Tibial nerve (tissue), 4 donors: ENCODE measurements around the gene IMPG2. TPM values are rescaled to one million over a fixed set of nuclear protein-coding genes. Genes with fewer than 3 reads are reported as not detected.

ENCODE experiments used
- DNase-seq, 2 donors: peaks; one replicate each; pipeline ENCODE4 v3.0.0-alpha.2; 2019; ENCODE audit warnings: low spot score in 2 of 2
- H3K27ac ChIP-seq, 4 donors: fragments of 200-600 bp; sonication (generic) in 3 of 4; one replicate each; pipeline ENCODE4 v1.5.1; 2017 to 2019; ENCODE audit warnings: mild to moderate bottlenecking in 1 of 4
- H3K27me3 ChIP-seq, 2 donors: fragments of 200-600 bp; sonication (generic) in 1 of 2; one replicate each; pipeline versions ENCODE4 v1.5.1 to v1.6.0; 2017 to 2019
- H3K36me3 ChIP-seq, 3 donors: fragments of 200-600 bp; sonication (generic); one replicate each; pipeline ENCODE4 v1.5.1; 2018 to 2019
- H3K4me1 ChIP-seq, 4 donors: fragments of 200-600 bp; sonication (generic) in 3 of 4; one replicate each; pipeline ENCODE4 v1.5.1; 2017 to 2019
- H3K4me3 ChIP-seq, 4 donors: fragments of 200-600 bp; sonication (generic) in 3 of 4; one replicate each; pipeline ENCODE4 v1.5.1; 2017 to 2019; ENCODE audit warnings: mild to moderate bottlenecking in 1 of 4, moderate library complexity in 1 of 4
- H3K9me3 ChIP-seq, 4 donors: fragments of 200-600 bp; sonication (generic) in 3 of 4; one replicate each; pipeline ENCODE4 v1.5.1; 2017 to 2019
- EP300 ChIP-seq, 2 donors: sonication (generic); formaldehyde crosslinking; IDR thresholded peaks; one replicate each; pipeline ENCODE4 v1.6.1; 2017; ENCODE audit warnings: antibody characterized with exemption in 2 of 2, mild to moderate bottlenecking in 1 of 2
- POLR2A ChIP-seq, 2 donors: fragments of 450-650 bp; IDR thresholded peaks; one replicate each; pipeline ENCODE4 v1.6.1; 2017; ENCODE audit warnings: antibody characterized with exemption in 2 of 2, mild to moderate bottlenecking in 2 of 2, moderate library complexity in 2 of 2
- WGBS, 2 donors: methylation state at CpG; one replicate each; pipeline ENCODE4 v1.1.5; 2018; 5-methylcytosine and 5-hydroxymethylcytosine counted together
- total RNA-seq, 4 donors: library from RNA; depleted of rRNA; stranded (reverse); fragments of >200 nt; gene quantifications; one replicate each; pipeline ENCODE4 v1.1.0, GENCODE V29; 2016
- TF ChIP-seq, protein P1 (sequence below), 5 experiments: fragments of 200-600 bp in 3 of 5; fragments of 450-650 bp in 2 of 5; sonication (generic) in 3 of 5; IDR thresholded peaks; one replicate each; pipeline ENCODE4 v1.5.1; 2016 to 2019; ENCODE audit warnings: antibody characterized with exemption in 5 of 5, mild to moderate bottlenecking in 3 of 5, moderate library complexity in 2 of 5

Gene IMPG2
- total RNA-seq, 4 donors from 2014 or later: under 0.01 to 0.22 (median 0.20) TPM

DNA sequence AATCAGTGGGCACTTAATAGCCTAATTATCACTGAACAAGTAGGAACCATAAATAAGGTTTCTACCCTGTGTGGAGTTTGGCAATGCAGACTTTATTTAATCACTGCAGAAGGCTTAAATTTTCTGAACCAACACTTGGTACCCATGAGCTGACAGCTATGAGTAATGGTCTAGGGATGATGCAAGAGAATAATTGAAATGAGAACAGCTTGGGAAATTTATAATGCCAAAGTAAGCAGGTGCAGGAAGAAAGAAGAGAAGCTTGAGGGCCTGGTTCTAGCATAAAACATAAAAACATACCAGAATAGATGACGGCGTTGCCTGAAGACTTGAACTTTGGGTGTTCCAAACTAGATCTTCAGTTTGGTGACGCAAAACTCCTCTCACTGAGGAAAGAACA, 67.0 kb downstream of the IMPG2 start:
- no peaks in the 10 kb centered on the region for H3K36me3 ChIP-seq
- H3K9me3 ChIP-seq: no peaks in the 10 kb centered on the region
- H3K4me3 ChIP-seq: no peak overlapping the region
- whole genome bisulfite sequencing, 2 donors: 97 to 99% methylated on average over 3 of the region's 3 CpGs
- TF ChIP-seq, protein P1, sequence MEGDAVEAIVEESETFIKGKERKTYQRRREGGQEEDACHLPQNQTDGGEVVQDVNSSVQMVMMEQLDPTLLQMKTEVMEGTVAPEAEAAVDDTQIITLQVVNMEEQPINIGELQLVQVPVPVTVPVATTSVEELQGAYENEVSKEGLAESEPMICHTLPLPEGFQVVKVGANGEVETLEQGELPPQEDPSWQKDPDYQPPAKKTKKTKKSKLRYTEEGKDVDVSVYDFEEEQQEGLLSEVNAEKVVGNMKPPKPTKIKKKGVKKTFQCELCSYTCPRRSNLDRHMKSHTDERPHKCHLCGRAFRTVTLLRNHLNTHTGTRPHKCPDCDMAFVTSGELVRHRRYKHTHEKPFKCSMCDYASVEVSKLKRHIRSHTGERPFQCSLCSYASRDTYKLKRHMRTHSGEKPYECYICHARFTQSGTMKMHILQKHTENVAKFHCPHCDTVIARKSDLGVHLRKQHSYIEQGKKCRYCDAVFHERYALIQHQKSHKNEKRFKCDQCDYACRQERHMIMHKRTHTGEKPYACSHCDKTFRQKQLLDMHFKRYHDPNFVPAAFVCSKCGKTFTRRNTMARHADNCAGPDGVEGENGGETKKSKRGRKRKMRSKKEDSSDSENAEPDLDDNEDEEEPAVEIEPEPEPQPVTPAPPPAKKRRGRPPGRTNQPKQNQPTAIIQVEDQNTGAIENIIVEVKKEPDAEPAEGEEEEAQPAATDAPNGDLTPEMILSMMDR (IDR thresholded peaks at IDR 0.05): no peak
- TF ChIP-seq EP300 (IDR thresholded peaks at IDR 0.05): no peak
- no peak for TF ChIP-seq POLR2A (IDR thresholded peaks at IDR 0.05)
- H3K27ac ChIP-seq: no peak overlapping the region
- H3K27me3 ChIP-seq: no peaks in the 10 kb centered on the region
- no peak for DNase-seq
- no peaks in the 10 kb centered on the region for H3K4me1 ChIP-seq

DNA sequence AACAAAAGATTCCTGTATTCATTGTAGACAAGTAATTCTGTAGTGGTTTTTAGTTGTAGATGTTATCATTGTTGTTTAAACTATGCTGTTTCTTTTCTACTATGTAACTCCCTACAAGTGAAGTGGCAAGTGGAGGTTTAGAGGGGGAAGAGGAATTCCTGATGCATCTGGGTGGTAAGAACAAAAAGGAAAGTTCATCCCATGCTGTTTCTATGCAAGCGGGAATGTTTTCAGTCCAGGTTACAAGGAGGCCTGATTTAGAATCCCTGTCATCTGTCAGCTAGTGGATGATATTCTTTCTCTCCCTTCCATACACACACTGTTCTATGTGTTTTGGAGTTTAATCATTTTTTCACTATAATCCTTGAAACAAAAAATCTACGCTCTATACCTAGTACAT, 67.4 kb downstream of the IMPG2 start:
- H3K27me3 ChIP-seq: no peaks in the 10 kb centered on the region
- no peaks in the 10 kb centered on the region for H3K9me3 ChIP-seq
- no peak overlapping the region for H3K4me3 ChIP-seq
- H3K36me3 ChIP-seq: no peaks in the 10 kb centered on the region
- no peak for TF ChIP-seq EP300 (IDR thresholded peaks at IDR 0.05)
- no peak for TF ChIP-seq POLR2A (IDR thresholded peaks at IDR 0.05)
- TF ChIP-seq, protein P1 (IDR thresholded peaks at IDR 0.05): no peak
- DNase-seq: no peak
- no peak overlapping the region for H3K27ac ChIP-seq
- WGBS, 2 donors: 93 to 100% methylated on average over 2 of the region's 2 CpGs
- H3K4me1 ChIP-seq: no peaks in the 10 kb centered on the region

DNA sequence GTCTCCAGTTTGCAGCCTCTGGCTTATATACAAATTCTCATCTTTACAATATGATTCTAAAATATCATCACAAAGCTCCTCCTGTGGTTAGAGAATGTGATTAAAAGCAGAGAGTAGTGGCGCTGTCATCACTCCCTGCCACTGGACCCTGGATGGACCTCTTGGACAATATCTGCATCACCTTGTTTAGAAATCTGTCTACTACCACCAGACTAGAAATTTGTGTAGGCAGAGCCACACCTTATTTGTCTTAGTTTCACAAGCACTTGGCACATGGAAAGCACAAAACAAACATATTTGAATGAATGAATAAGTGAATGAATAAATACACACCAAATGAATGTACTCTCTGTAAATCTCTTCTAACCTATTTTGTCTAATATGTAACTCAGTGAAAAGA, 68.1 kb downstream of the IMPG2 start:
- WGBS, 2 donors: 96 to 100% methylated on average over 1 of the region's 1 CpG
- H3K27ac ChIP-seq: no peak overlapping the region

DNA sequence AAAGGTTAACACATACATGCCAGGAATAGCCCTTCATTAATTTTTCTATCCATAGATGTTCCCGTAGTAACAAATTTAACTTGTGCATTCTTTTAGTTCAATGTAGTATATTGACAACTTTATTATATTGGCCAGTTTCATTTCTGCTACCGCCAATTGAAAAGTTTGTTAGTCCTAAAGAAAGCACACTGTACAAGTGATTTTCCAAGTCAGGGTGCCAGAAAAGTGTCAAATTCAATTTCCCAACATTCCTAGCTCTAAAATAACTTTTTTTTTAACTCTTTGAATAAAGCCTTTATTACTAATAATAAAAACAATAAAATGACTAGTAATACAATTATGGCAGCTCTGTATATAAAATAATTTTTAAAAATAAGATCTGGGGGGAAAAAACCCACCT, 68.9 kb downstream of the IMPG2 start:
- TF ChIP-seq, protein P1 (IDR thresholded peaks at IDR 0.05): no peak
- DNase-seq: no peak
- Histone ChIP-seq H3K4me3 (no peak overlapping the region), H3K4me1 (no peaks in the 10 kb centered on the region), H3K27me3 (no peaks in the 10 kb centered on the region), H3K9me3 (no peaks in the 10 kb centered on the region), H3K27ac (no peak overlapping the region), H3K36me3 (no peaks in the 10 kb centered on the region)
- WGBS, 2 donors: 88 to 90% methylated on average over 2 of the region's 2 CpGs

More for the DNA sequence above, 68.1 kb downstream of the IMPG2 start:
- no peaks in the 10 kb centered on the region for H3K27me3 ChIP-seq
- no peaks in the 10 kb centered on the region for H3K4me1 ChIP-seq
- no peak for DNase-seq
- no peaks in the 10 kb centered on the region for H3K36me3 ChIP-seq
- H3K9me3 ChIP-seq: no peaks in the 10 kb centered on the region
- H3K4me3 ChIP-seq: no peak overlapping the region
- TF ChIP-seq POLR2A (IDR thresholded peaks at IDR 0.05): no peak
- TF ChIP-seq, protein P1 (IDR thresholded peaks at IDR 0.05): no peak
- no peak for TF ChIP-seq EP300 (IDR thresholded peaks at IDR 0.05)

DNA sequence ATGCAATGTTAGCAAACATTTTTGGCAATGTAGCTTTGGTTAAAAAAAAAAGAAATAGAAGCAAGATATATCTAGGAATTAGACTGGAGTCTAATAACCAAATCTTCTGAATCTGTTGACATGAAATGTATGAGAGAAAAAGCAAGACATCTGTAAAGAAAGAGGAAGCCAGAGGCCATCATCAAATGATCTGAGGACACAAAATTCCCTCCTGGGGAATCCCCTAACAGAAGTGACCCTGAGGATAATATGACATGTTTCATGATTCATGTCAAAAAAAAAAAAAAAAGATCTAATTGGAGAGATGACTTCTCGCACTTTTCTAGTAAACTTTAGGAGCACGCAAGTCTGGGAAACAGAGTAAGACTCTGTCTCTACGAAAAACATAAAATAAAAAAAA, 70.9 kb downstream of the IMPG2 start:
- no peaks in the 10 kb centered on the region for H3K36me3 ChIP-seq
- 91 to 95% methylated on average over 3 of the region's 3 CpGs for WGBS, 2 donors
- H3K27ac ChIP-seq: no peak overlapping the region
- no peaks in the 10 kb centered on the region for H3K27me3 ChIP-seq
- H3K4me3 ChIP-seq: no peak overlapping the region
- no peak for TF ChIP-seq EP300 (IDR thresholded peaks at IDR 0.05)
- TF ChIP-seq POLR2A (IDR thresholded peaks at IDR 0.05): no peak
- TF ChIP-seq, protein P1 (IDR thresholded peaks at IDR 0.05): no peak
- H3K4me1 ChIP-seq: no peaks in the 10 kb centered on the region
- H3K9me3 ChIP-seq: no peaks in the 10 kb centered on the region
- DNase-seq: no peak
